Transverse colon (tissue), 4 donors: ENCODE data around the gene RAB20. TPM values are rescaled to one million over a fixed set of nuclear protein-coding genes. Genes with fewer than 3 reads are reported as not detected.
"Not testable (repeated sequence)": the region's sequence is repeated elsewhere in the genome, so short reads cannot be mapped to it uniquely, and the experiment has no call there.

Experiments
- DNase-seq: peaks from one replicate; pipeline ENCODE4 v3.0.0-alpha.2; 2019
- H3K27ac ChIP-seq, 4 donors: fragments of 200-600 bp; sonication (generic); 2 replicates each; pipeline ENCODE4 v1.5.1; 2016 to 2018; ENCODE audit warnings: inconsistent platforms in 4 of 4
- H3K27me3 ChIP-seq: fragments of 200-600 bp; sonication (generic); 2 replicates; pipeline ENCODE4 v1.5.1; 2017; ENCODE audit warnings: inconsistent platforms
- H3K36me3 ChIP-seq, 4 donors: fragments of 200-600 bp; sonication (generic); 2 replicates each; pipeline ENCODE4 v1.5.1; 2017 to 2019; ENCODE audit warnings: inconsistent platforms in 4 of 4
- H3K4me1 ChIP-seq, 4 donors: fragments of 200-600 bp; sonication (generic); 2 replicates each; pipeline ENCODE4 v1.5.1; 2017 to 2020; ENCODE audit warnings: inconsistent platforms in 4 of 4
- H3K4me3 ChIP-seq, 4 donors: fragments of 200-600 bp; sonication (generic); 1 replicate in 1 of 4; 2 replicates in 3 of 4; pipeline versions ENCODE4 v1.5.1 to v1.6.1; 2017 to 2019; ENCODE audit warnings: inconsistent platforms in 4 of 4
- H3K9me3 ChIP-seq, 2 donors: fragments of 200-600 bp; sonication (generic); 2 replicates each; pipeline ENCODE4 v1.5.1; 2017 to 2019; ENCODE audit warnings: inconsistent platforms in 2 of 2
- EP300 ChIP-seq: sonication (generic); formaldehyde crosslinking; IDR thresholded peaks from one replicate; pipeline ENCODE4 v1.6.1; 2017; ENCODE audit warnings: antibody characterized with exemption, low read depth
- POLR2A ChIP-seq: fragments of 450-650 bp; IDR thresholded peaks from one replicate; pipeline ENCODE4 v1.6.1; 2016; ENCODE audit warnings: antibody characterized with exemption, mild to moderate bottlenecking, moderate library complexity
- POLR2AphosphoS5 ChIP-seq, 3 donors: sonication (generic); formaldehyde crosslinking; IDR thresholded peaks; one replicate each; pipeline ENCODE4 v1.6.1; 2016; ENCODE audit warnings: antibody characterized with exemption in 3 of 3
- WGBS, 2 donors: methylation state at CpG; one replicate each; pipeline ENCODE4 v1.1.5; 2018; ENCODE audit warnings: low coverage in 1 of 2; 5-methylcytosine and 5-hydroxymethylcytosine counted together
- in situ Hi-C, 4 donors: fragments of 200-750 bp; cut with MboI; loops; one replicate each; pipeline versions ENCODE4 v1.15.0 to v1.15.1; 2017; ENCODE audit warnings: low sequenced_read_pairs in 3 of 4, low pct_ligation_motif_present in 1 of 4, low pct_unique_long_range_greater_than_20kb in 1 of 4
- intact Hi-C: fragments of 100-400 bp; cut with DNase I; formaldehyde crosslinking; loops from one replicate; pipeline ENCODE4 v1.15.1; 2023; ENCODE audit warnings: low total_unique reads
- total RNA-seq, 4 donors: library from RNA; depleted of rRNA; stranded (reverse); fragments of >200 nt; gene quantifications; one replicate each; pipeline ENCODE4 v1.1.0, GENCODE V29; 2016
- TF ChIP-seq, protein P1 (sequence below), 5 experiments: fragments of 200-600 bp in 3 of 5; fragments of 450-650 bp in 2 of 5; sonication (generic) in 3 of 5; IDR thresholded peaks; 1 replicate in 2 of 5; 2 replicates in 3 of 5; pipeline ENCODE4 v1.5.1; 2016 to 2017; ENCODE audit warnings: antibody characterized with exemption in 5 of 5, inconsistent platforms in 3 of 5, mild to moderate bottlenecking in 2 of 5, moderate library complexity in 1 of 5

The RAB20 gene, protein sequence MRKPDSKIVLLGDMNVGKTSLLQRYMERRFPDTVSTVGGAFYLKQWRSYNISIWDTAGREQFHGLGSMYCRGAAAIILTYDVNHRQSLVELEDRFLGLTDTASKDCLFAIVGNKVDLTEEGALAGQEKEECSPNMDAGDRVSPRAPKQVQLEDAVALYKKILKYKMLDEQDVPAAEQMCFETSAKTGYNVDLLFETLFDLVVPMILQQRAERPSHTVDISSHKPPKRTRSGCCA
- total RNA-seq, result 10 to 100 TPM; 12.5 to 66.2 (median 54.1) TPM

DNA sequence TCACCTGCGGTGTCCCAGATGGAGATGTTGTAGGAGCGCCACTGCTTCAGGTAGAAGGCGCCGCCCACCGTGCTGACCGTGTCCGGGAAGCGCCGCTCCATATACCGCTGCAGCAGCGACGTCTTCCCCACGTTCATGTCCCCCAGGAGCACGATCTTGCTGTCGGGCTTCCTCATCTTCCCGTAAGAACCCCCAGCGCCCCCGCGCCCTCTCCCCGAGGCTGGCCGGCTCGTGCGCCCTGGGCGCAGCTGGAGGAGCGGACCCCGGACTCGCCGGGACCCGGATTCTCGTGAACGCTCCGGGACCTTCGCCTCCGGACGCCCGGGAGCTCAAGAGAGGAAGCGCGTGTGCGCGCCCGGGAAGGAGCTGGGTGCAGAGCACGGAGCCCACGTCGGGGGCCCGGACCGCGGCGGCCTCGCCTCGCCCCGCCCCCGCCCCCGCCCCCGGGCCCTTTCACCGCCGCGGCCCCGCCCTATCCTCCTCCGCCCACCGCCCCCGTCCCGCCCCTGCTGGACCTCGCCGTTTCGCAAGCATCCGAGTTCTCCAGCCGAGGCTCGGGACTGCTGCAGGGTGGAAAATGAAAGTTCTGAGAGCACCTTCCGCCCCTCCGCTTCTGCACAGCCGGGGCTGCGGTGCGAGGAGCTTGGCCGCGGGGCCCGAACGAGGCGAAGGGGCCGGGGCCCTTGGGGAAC, at the start of gene RAB20:
RAB20 (minus strand) TSS at position 379 of the 692 bp plus-strand sequence; CDS start at position 176, 203 bp downstream.
- H3K36me3 ChIP-seq, result no peaks in the 10 kb centered on the region
- peak; percentile 92 for DNase-seq
- TF ChIP-seq EP300 (no peak), POLR2AphosphoS5 (IDR thresholded peaks at IDR 0.05) (peak; percentile 88 to 93 (median 89)), POLR2A (peak; percentile 87)
- TF ChIP-seq, protein P1, sequence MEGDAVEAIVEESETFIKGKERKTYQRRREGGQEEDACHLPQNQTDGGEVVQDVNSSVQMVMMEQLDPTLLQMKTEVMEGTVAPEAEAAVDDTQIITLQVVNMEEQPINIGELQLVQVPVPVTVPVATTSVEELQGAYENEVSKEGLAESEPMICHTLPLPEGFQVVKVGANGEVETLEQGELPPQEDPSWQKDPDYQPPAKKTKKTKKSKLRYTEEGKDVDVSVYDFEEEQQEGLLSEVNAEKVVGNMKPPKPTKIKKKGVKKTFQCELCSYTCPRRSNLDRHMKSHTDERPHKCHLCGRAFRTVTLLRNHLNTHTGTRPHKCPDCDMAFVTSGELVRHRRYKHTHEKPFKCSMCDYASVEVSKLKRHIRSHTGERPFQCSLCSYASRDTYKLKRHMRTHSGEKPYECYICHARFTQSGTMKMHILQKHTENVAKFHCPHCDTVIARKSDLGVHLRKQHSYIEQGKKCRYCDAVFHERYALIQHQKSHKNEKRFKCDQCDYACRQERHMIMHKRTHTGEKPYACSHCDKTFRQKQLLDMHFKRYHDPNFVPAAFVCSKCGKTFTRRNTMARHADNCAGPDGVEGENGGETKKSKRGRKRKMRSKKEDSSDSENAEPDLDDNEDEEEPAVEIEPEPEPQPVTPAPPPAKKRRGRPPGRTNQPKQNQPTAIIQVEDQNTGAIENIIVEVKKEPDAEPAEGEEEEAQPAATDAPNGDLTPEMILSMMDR (IDR thresholded peaks at IDR 0.05), result no peak
- 0% methylated on average over 26 of the region's 79 CpGs; no CpG with 5 or more reads in 1 of the 2 donors for WGBS, 2 donors
- intact Hi-C loops, result loop anchor here (5.0 kb wide), 1 partner anchor 56 kb away; the partner anchor contains the start of gene NAXD
- H3K9me3 ChIP-seq, result no peaks in the 10 kb centered on the region
- peak within 1 kb of the TSS; percentile 72 to 93 (median 74) for H3K4me3 ChIP-seq
- in situ Hi-C loops, result no loop called here
- peaks cover 0 to 36% (median 27%) of the 10 kb centered on the region in 4 donors for H3K4me1 ChIP-seq
- peak within 1 kb of the TSS; percentile 93 to 98 (median 96) for H3K27ac ChIP-seq
- H3K27me3 ChIP-seq, result no peaks in the 10 kb centered on the region

DNA sequence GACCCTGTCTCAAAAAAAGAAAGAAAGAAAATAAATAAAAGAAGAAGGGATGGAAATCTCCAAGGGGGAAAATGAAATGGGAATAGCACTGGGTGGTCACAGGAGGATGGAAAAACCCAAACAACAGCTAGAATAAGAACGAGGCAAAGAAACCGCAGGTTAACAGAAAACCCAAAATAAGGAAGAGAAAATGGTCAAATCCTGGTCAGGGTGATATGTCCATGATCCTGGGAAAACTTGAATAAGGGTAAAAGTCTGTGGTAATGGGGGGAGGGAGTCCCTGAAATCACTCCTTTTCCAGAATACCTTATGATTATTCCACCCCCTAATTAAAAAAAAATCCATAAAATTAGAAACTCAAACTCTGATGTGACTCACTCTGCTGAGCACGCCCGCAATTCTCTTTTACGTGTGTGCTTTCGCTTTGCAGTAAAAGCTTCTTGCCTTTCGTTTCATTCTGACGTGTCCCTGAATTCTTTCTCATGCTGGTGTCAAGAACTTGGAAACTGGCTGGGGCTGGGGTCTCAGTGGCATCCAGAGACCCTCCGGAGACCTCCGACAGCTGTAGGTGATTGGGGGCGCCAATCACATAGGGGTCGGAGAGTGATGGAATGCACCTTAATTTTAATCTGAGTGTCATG, 49.6 kb upstream of the RAB20 start:
- TF ChIP-seq, protein P1 (IDR thresholded peaks at IDR 0.05), result no peak
- TF ChIP-seq POLR2AphosphoS5 (IDR thresholded peaks at IDR 0.05) (no peak), EP300 (no peak), POLR2A (no peak)
- intact Hi-C loops (no loop called here), in situ Hi-C loops (loop anchor here in 2 of 4 donors (10.0 to 25.0 kb wide), 2 partner anchors 94 to 101 kb away; partner anchors contain the start of genes CARS2 (in 2 of the 2) and ING1 (in 1 of the 2))
- no peaks in the 10 kb centered on the region for H3K9me3 ChIP-seq
- peaks cover 0 to 5% (median 4%) of the 10 kb centered on the region in 4 donors for H3K4me1 ChIP-seq
- H3K36me3 ChIP-seq, result no peaks in the 10 kb centered on the region
- no peak overlapping the region for H3K4me3 ChIP-seq
- WGBS, 2 donors, result 54 to 69% methylated on average over 8 to 12 of the region's 12 CpGs
- H3K27me3 ChIP-seq, result no peaks in the 10 kb centered on the region
- no peak overlapping the region for H3K27ac ChIP-seq
- no peak for DNase-seq

DNA sequence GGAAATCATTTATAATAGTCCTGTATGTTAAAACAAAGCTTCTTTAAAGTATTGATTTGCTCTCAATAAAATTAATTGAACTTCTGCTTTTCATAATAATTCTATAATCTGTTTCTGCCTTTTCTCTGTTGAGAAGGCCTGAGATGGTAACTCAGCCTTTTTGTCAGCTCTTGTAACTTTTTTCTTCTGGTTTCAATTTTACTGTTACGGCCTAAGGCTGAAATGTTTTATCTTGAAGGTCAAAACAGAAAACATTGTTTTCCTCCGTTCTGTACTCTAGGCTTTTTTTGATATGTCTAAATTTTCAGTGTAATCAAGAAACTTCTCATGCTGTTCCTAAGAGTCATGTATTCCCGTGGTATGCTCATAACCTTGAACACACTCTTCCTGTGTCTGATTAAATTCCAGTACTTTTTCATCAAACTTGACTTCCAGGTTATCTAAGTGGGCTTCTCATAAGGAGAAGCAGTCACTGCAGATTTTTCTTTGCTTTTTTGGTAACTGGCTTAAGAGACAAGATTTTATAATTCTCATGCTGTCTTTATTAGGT, 46.2 kb upstream of the RAB20 start:
- Histone ChIP-seq H3K27me3 (no peaks in the 10 kb centered on the region), H3K27ac (no peak overlapping the region), H3K9me3 (no peaks in the 10 kb centered on the region), H3K4me3 (no peak overlapping the region), H3K4me1 (no peaks in the 10 kb centered on the region), H3K36me3 (no peaks in the 10 kb centered on the region)
- intact Hi-C loops, result loop anchor here (2.0 kb wide), 1 partner anchor 23 kb away; no protein-coding TSS in a partner anchor
- TF ChIP-seq, protein P1 (IDR thresholded peaks at IDR 0.05), result no peak
- no peak for TF ChIP-seq EP300
- TF ChIP-seq POLR2A, result no peak
- no peak for TF ChIP-seq POLR2AphosphoS5 (IDR thresholded peaks at IDR 0.05)
- WGBS, 2 donors, result 78 to 80% methylated on average over 3 of the region's 3 CpGs
- no peak for DNase-seq
- in situ Hi-C loops, result loop anchor here in 1 of 4 donors (25.0 kb wide), 1 partner anchor 105 kb away; the partner anchor contains the start of genes CARS2 and ING1

DNA sequence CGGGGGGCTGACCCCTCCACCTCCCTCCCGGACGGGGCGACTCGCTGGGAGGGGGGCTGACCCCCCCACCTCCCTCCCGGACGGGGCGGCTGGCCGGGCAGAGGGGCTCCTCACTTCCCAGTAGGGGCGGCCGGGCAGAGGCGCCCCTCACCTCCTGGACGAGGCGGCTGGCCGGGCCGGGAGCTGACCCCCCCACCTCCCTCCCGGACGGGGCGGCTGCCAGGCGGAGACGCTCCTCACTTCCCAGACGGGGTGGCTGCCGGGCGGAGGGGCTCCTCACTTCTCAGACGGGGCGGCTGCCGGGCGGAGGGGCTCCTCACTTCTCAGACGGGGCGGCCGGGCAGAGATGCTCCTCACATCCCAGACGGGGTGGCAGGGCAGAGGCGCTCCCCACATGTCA, 44.8 kb upstream of the RAB20 start:
- DNase-seq, H3K4me3 ChIP-seq, H3K9me3 ChIP-seq, intact Hi-C loops, H3K4me1 ChIP-seq, H3K36me3 ChIP-seq, H3K27ac ChIP-seq, H3K27me3 ChIP-seq: not testable (repeated sequence)
- WGBS, 2 donors, result 80% methylated on average over 2 of the region's 33 CpGs; no CpG with 5 or more reads in 1 of the 2 donors
- in situ Hi-C loops, result loop anchor here in 1 of 4 donors (25.0 kb wide), 1 partner anchor 106 kb away; the partner anchor contains the start of genes CARS2 and ING1
